Measurements from ENCODE around the gene EFCAB6.

EFCAB6 gene

DNA sequence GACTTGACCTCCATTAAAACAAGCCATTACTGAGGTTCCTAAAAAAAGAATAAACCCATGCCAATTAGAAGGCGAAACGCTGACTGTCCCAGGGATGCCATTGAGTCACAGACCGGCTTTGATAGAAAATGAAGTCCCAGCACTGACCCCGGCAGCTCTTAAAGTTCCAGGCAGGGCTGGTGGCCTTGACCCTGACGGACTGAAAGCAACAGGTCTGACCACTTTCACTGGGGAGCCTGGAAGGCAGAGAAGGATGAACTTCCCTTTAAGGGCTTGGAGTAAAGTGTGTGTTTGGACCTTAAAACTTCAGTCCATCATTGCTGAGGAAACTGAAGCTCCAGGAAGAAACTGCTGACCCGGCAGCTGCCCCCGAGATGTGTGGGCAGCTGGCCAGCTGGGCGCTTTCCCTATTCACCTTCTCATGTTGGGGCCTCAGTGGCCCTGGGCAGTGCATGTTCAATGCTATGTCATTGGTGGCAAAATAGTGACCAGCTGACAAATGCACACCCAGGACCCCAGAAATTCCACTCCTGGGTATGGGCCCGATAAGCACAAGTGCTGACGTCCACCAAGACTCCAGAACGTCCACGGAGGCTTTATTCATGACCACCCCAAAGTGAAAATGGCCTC, 18.9 kb upstream of the EFCAB6 start:
- Histone ChIP-seq H3K27me3 (replicated peaks; ENCODE audit: control insufficient read depth, insufficient read depth, low read length) (no peaks in the 10 kb centered on the region; the same call in 1 of the 2 replicates), H3K36me3 (ENCODE audit: control insufficient read depth, insufficient read depth, low read length) (no peaks in the 10 kb centered on the region), H3K4me3 (replicated peaks; ENCODE audit: low read depth, low read length) (no peak overlapping the region)
- DNase-seq (ENCODE audit: extremely low read depth, insufficient read length): no peak
- TF ChIP-seq, protein P1, sequence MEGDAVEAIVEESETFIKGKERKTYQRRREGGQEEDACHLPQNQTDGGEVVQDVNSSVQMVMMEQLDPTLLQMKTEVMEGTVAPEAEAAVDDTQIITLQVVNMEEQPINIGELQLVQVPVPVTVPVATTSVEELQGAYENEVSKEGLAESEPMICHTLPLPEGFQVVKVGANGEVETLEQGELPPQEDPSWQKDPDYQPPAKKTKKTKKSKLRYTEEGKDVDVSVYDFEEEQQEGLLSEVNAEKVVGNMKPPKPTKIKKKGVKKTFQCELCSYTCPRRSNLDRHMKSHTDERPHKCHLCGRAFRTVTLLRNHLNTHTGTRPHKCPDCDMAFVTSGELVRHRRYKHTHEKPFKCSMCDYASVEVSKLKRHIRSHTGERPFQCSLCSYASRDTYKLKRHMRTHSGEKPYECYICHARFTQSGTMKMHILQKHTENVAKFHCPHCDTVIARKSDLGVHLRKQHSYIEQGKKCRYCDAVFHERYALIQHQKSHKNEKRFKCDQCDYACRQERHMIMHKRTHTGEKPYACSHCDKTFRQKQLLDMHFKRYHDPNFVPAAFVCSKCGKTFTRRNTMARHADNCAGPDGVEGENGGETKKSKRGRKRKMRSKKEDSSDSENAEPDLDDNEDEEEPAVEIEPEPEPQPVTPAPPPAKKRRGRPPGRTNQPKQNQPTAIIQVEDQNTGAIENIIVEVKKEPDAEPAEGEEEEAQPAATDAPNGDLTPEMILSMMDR (IDR thresholded peaks at IDR 0.05; ENCODE audit: insufficient read depth, low read length, poor library complexity, severe bottlenecking): no peak

DNA sequence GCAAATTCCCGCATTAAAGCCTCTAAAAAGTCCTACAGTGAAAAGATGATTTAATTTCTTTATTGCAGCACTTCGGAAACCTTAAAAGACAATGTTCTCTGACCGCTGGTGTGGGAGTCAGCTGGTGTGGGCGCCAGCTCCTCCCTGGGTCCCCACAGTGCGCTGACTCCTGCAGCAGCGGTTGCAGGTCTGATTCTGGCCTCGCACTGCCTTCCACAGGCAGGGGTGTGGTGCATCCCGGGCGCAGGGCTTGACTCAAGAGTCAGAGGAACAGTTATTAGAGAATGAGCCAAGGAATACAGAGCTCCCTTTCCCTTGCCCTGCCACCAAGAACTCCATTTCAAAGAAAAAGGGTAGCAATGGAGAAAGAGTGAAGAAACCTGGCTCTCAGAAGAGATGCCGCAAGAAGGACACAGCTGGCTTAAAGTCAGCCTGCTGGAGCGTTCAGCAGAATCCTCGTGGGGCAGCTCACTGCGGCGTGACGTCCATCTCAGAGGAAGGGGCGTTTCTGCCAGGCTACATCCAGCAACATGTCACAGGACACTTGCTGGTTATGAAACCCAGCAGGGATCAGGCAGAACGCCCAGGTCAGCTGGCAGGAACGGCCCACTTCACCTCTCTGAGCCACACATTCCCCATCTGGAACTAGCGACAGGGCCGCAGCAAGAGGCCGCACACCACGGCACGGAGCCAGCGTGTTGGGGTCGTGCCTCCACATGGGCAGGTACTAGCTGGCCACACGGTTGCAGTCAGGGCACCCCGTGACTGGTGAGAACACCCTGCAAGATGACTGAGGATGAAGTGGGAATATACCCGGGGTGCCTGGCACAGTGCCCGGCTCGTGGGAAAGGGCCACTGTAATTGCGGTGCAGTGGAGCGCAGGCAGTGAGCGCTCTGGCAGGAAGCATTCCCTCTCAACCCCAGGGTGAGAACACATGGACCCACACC, 18.1 kb upstream of the EFCAB6 start:
- Histone ChIP-seq H3K36me3 (ENCODE audit: control insufficient read depth, insufficient read depth, low read length) (no peaks in the 10 kb centered on the region), H3K27me3 (replicated peaks; ENCODE audit: control insufficient read depth, insufficient read depth, low read length) (no peaks in the 10 kb centered on the region; the same call in 1 of the 2 replicates), H3K4me3 (replicated peaks; ENCODE audit: low read depth, low read length) (no peak overlapping the region)
- TF ChIP-seq, protein P1 (IDR thresholded peaks at IDR 0.05; ENCODE audit: insufficient read depth, low read length, poor library complexity, severe bottlenecking): no peak
- no peak for DNase-seq (ENCODE audit: extremely low read depth, insufficient read length)

DNA sequence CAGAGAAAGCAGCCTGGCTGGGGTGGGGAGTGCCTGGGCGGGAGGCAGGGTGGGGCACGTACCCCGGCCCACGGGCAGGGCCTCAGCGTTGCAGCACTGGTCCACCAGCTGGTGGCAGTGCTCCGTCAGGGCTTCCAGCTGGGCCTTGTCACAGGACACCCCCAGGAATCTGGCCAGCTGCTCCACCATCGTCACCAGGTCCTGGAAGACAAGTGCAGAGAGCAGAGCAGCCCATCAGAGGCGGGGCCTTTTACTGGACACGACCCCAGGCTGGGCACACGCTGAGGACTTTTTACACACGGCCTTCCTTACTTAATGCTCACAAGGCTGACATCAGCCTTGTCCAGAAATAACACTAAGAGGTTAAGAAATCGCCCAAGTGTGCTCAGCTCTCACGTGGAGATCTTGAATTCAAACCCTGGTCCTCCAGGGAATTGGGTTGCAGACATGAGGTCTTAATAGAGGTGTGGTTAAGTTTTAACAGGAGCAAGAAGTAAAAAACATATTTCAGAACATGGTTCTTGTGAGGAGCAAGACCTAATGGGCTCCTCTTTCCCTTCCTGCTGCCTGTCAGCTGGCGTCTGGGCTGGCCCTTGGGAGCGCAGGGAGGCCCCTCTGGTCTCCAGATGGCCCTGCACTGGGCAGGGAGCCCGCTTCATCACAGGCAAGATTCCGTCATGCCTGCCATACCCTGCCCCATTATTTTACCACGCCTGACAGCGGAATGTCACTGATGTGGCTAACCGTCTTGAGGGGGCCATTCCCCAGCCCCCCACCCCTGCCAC, 17.1 kb upstream of the EFCAB6 start:
- Histone ChIP-seq H3K27me3 (replicated peaks; ENCODE audit: control insufficient read depth, insufficient read depth, low read length) (no peaks in the 10 kb centered on the region; the same call in 1 of the 2 replicates), H3K4me3 (replicated peaks; ENCODE audit: low read depth, low read length) (no peak overlapping the region), H3K36me3 (ENCODE audit: control insufficient read depth, insufficient read depth, low read length) (no peaks in the 10 kb centered on the region)
- TF ChIP-seq, protein P1 (IDR thresholded peaks at IDR 0.05; ENCODE audit: insufficient read depth, low read length, poor library complexity, severe bottlenecking): peak; percentile 20
- no peak for DNase-seq (ENCODE audit: extremely low read depth, insufficient read length)

DNA sequence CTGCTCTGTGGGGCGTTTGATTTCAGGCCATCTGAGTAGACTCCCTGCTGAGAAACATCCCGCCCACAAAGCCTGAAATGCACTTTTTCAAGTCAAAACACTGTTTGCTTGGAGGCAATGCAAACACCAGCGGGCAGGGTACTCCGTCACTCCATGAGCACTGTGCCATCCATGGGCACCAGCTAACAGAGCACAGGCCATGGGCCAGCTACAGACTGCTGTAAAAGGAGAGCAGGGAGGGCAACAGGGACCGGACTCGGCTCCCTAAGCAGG, 16.6 kb upstream of the EFCAB6 start:
- no peak for DNase-seq (ENCODE audit: extremely low read depth, insufficient read length)
- Histone ChIP-seq H3K27me3 (replicated peaks; ENCODE audit: control insufficient read depth, insufficient read depth, low read length) (no peaks in the 10 kb centered on the region; the same call in 1 of the 2 replicates), H3K36me3 (ENCODE audit: control insufficient read depth, insufficient read depth, low read length) (no peaks in the 10 kb centered on the region), H3K4me3 (replicated peaks; ENCODE audit: low read depth, low read length) (no peak overlapping the region)
- TF ChIP-seq, protein P1 (IDR thresholded peaks at IDR 0.05; ENCODE audit: insufficient read depth, low read length, poor library complexity, severe bottlenecking): no peak

DNA sequence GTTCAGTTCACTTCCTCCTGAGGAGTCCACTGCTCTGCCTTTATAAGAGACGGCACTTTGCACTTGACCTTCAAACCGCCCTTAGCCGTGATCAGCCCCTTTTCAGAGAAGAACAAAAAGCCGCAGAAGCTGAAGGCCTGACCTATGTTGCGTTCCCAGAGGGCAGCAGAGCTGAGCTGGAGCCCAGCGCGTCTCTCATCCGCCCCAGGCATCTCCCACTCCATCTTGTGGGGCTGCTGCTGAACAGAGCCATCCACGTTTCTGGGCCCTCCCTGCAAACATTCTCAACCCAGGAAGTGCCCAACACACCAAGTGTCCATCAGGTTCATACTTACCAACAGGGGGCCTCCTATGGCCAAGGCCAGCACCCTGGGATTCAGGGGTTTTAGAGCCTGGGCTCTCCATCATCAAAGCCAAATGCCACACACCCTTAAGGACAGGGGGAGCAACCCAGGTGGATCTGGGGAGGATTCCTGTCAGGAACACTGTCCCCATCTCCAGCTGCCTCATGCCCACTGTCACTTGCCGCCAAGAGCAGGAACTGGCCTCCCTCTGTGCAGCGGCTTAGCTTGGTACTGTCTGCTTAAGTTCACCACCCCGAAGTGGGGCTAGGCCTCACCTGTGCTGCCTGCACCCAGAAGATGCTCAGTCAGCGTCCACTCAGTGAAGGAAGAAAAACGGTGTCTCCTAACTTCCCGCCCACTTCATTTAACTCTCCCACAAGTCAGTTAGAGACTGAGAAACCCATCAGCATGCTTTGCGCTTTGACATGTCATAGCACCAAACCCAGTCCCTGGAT, 16.0 kb upstream of the EFCAB6 start:
- no peaks in the 10 kb centered on the region for H3K36me3 ChIP-seq (ENCODE audit: control insufficient read depth, insufficient read depth, low read length)
- no peak overlapping the region for H3K4me3 ChIP-seq (replicated peaks; ENCODE audit: low read depth, low read length)
- TF ChIP-seq, protein P1 (IDR thresholded peaks at IDR 0.05; ENCODE audit: insufficient read depth, low read length, poor library complexity, severe bottlenecking): no peak
- H3K27me3 ChIP-seq (replicated peaks; ENCODE audit: control insufficient read depth, insufficient read depth, low read length): no peaks in the 10 kb centered on the region; the same call in 1 of the 2 replicates
- no peak for DNase-seq (ENCODE audit: extremely low read depth, insufficient read length)

All from GM06990 (cell line).